Regular cardiac myocyte (primary cell): ENCODE data around the gene KCNK16. TPM values are rescaled to one million over a fixed set of nuclear protein-coding genes. Genes with fewer than 3 reads are reported as not detected.

Source experiments
- total RNA-seq: library from RNA; depleted of rRNA; stranded (reverse); fragments of >200 nt; gene quantifications from 2 replicates; pipeline ENCODE4 v1.2.3, GENCODE V29; 2014

KCNK16 gene
- not detected in 2 replicates for total RNA-seq

GRCh38 chr6:39322306-39322850, at the start of gene KCNK16:
Gene KCNK16 (minus strand): TSS chr6:39322702. CDS start chr6:39322540, 162 bp downstream.

DNA sequence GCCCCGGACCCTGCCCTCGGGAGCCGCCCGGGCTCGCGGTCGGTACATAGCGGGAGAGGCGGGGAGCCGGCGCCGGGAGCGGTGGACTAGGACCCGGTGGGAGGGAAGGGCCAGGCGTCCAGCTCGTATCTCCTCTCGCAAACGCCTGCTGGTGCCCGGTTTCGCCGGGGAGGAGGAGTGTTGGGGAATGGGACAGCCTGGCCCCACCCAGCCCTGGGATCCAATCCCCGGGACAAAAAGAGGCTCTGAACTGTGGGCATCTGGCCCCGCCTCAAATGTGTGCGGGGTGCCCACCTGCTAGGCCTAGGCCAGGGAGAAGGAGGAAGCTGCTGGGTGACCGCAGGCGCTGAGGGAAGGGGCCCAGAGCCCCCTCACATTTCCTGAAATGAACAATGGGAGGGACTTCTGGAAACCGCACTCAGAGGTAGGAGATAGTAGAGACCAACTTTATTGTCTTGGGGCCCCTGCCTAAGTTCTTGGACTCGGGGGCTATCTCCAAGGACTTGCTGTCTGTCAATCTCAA, 8.2 kb downstream of the KCNK16 start, which contains the start of gene KCNK17:
Gene KCNK17, minus strand, starts transcription at position 147 of the 523 bp plus-strand sequence. Its CDS starts 99 bp downstream, at position 48.

Other genes starting within 250 kb of the KCNK16 start
- gene SAYSD1, start 207.5 kb downstream of the KCNK16 start, total RNA-seq: 10.5 and 15.2 TPM in 2 replicates
- gene KCNK5, start 93.2 kb downstream of the KCNK16 start, total RNA-seq: not detected in 2 replicates
- gene KCNK17, start 8.3 kb downstream of the KCNK16 start, total RNA-seq: not detected in 2 replicates